Hindlimb muscle (tissue), 1 donor: ENCODE data around the gene TPSAB1. TPM values are rescaled to one million over a fixed set of nuclear protein-coding genes. Genes with fewer than 3 reads are reported as not detected.
"Not testable (repeated sequence)": the region's sequence is repeated elsewhere in the genome, so short reads cannot be mapped to it uniquely, and the experiment has no call there.

ENCODE experiments used
- DNase-seq: peaks from one replicate; pipeline ENCODE4 v3.0.0-alpha.2; 2013
- polyA plus RNA-seq: library from polyadenylated mRNA; unstranded; fragments of 120-200 nt; gene quantifications from one replicate; pipeline ENCODE4 v1.2.1, GENCODE V29; 2013; ENCODE audit not compliant: insufficient read length

The TPSAB1 gene
- polyA plus RNA-seq, 1 donor = 1.0 TPM

GRCh38 chr16:1225051-1225451 lies 15.5 kb upstream of the TPSAB1 start, which contains the start of gene TPSG1:
TPSG1 (minus strand) TSS chr16:1225268; CDS start chr16:1225252, 16 bp downstream.
- no peak for DNase-seq

GRCh38 chr16:1225728-1226311 lies 14.7 kb upstream of the TPSAB1 start:
- DNase-seq = not testable (repeated sequence)

- DNase-seq = not testable (repeated sequence)
Measured at GRCh38 chr16:1226692-1227091, 13.8 kb upstream of the TPSAB1 start.

GRCh38 chr16:1228227-1228626 lies 12.3 kb upstream of the TPSAB1 start:
- not testable (repeated sequence) for DNase-seq

- not testable (repeated sequence) for DNase-seq
Measured at GRCh38 chr16:1229476-1229875, 11.0 kb upstream of the TPSAB1 start.

- not testable (repeated sequence) for DNase-seq
Measured at GRCh38 chr16:1230084-1230470, 10.4 kb upstream of the TPSAB1 start, which contains the start of gene TPSB2. TPSB2 (minus strand) TSS chr16:1230184; CDS start chr16:1229951, 233 bp downstream.

GRCh38 chr16:1230471-1231212 lies 9.9 kb upstream of the TPSAB1 start:
- DNase-seq = not testable (repeated sequence)

- DNase-seq = not testable (repeated sequence)
Measured at GRCh38 chr16:1231301-1231700, 9.2 kb upstream of the TPSAB1 start.

- DNase-seq = not testable (repeated sequence)
Measured at GRCh38 chr16:1232049-1232748, 8.3 kb upstream of the TPSAB1 start.

- not testable (repeated sequence) for DNase-seq
Measured at GRCh38 chr16:1236659-1237058, 3.8 kb upstream of the TPSAB1 start.

- no peak for DNase-seq
Measured at GRCh38 chr16:1237990-1238389, 2.5 kb upstream of the TPSAB1 start.

GRCh38 chr16:1238909-1239308 lies 1.6 kb upstream of the TPSAB1 start:
- not testable (repeated sequence) for DNase-seq

GRCh38 chr16:1239575-1239974 lies 930 bp upstream of the TPSAB1 start:
- DNase-seq = not testable (repeated sequence)

GRCh38 chr16:1241081-1241480 lies 576 bp downstream of the TPSAB1 start:
- not testable (repeated sequence) for DNase-seq

- not testable (repeated sequence) for DNase-seq
Measured at GRCh38 chr16:1243363-1243762, 2.9 kb downstream of the TPSAB1 start.

- DNase-seq = not testable (repeated sequence)
Measured at GRCh38 chr16:1243907-1244850, 3.7 kb downstream of the TPSAB1 start.

GRCh38 chr16:1244881-1245280 lies 4.4 kb downstream of the TPSAB1 start:
- no peak for DNase-seq

GRCh38 chr16:1245452-1246020 lies 5.0 kb downstream of the TPSAB1 start:
- no peak for DNase-seq

GRCh38 chr16:1247903-1248537 lies 7.5 kb downstream of the TPSAB1 start:
- not testable (repeated sequence) for DNase-seq

- DNase-seq = not testable (repeated sequence)
Measured at GRCh38 chr16:1249031-1249755, 8.7 kb downstream of the TPSAB1 start.
